MM.1S (cell line): ENCODE results near the gene LRRC23.

Experiments used
- DNase-seq: peaks from one replicate; pipeline ENCODE4 v3.0.0-alpha.2; 2015
- H2AFZ ChIP-seq: fragments of 300-600 bp; sonication (generic); 2 replicates; pipeline ENCODE4 v1.6.0; 2016; ENCODE audit warnings: antibody characterized with exemption, low read length
- H3F3A ChIP-seq: fragments of 300-600 bp; sonication (generic); 2 replicates; pipeline ENCODE4 v1.6.1; 2016; ENCODE audit warnings: mild to moderate bottlenecking, antibody characterized with exemption, low read length, moderate library complexity, mixed read lengths; ENCODE audit not compliant: insufficient read depth
- H3K27ac ChIP-seq: fragments of 300-600 bp; sonication (generic); 2 replicates; pipeline ENCODE4 v1.5.1; 2016; ENCODE audit warnings: mild to moderate bottlenecking, low read length
- H3K27me3 ChIP-seq: fragments of 300-600 bp; sonication (generic); replicated peaks from 2 replicates; pipeline ENCODE4 v1.6.0; 2016; ENCODE audit warnings: low read length; ENCODE audit not compliant: insufficient read depth
- H3K36me3 ChIP-seq: fragments of 300-600 bp; sonication (generic); replicated peaks from 2 replicates; pipeline ENCODE4 v1.6.1; 2016; ENCODE audit warnings: mild to moderate bottlenecking, low read length, mixed read lengths; ENCODE audit not compliant: insufficient read depth
- H3K4me1 ChIP-seq: fragments of 300-600 bp; sonication (generic); 2 replicates; pipeline ENCODE4 v1.6.1; 2016; ENCODE audit warnings: low read length, mixed read lengths
- H3K4me2 ChIP-seq: fragments of 300-600 bp; sonication (generic); 2 replicates; pipeline ENCODE4 v1.6.0; 2016; ENCODE audit warnings: low read depth, low read length
- H3K4me3 ChIP-seq: fragments of 300-600 bp; sonication (generic); 2 replicates; pipeline ENCODE4 v1.5.1; 2016; ENCODE audit warnings: low read length, mixed read lengths
- H3K79me2 ChIP-seq: fragments of 300-600 bp; sonication (generic); 2 replicates; pipeline ENCODE4 v1.6.1; 2016; ENCODE audit warnings: mixed run types, low read length, mixed read lengths
- H3K9ac ChIP-seq: fragments of 300-600 bp; sonication (generic); 2 replicates; pipeline ENCODE4 v1.6.1; 2016; ENCODE audit warnings: low read length, mixed read lengths
- H3K9me2 ChIP-seq: fragments of 300-600 bp; sonication (generic); replicated peaks from 2 replicates; pipeline ENCODE4 v1.6.1; 2016; ENCODE audit warnings: mild to moderate bottlenecking, low read length, mixed read lengths; ENCODE audit not compliant: insufficient read depth
- H3K9me3 ChIP-seq: fragments of 300-600 bp; sonication (generic); replicated peaks from 2 replicates; pipeline ENCODE4 v1.6.1; 2016; ENCODE audit warnings: mild to moderate bottlenecking, low read length, mixed read lengths; ENCODE audit not compliant: insufficient read depth
- H4K20me1 ChIP-seq: fragments of 300-600 bp; sonication (generic); 2 replicates; pipeline ENCODE4 v1.6.1; 2016; ENCODE audit warnings: mild to moderate bottlenecking, low read length, moderate library complexity, mixed read lengths; ENCODE audit not compliant: insufficient read depth
- EZH2 ChIP-seq: fragments of 300-600 bp; sonication (generic); optimal IDR thresholded peaks from 2 replicates; pipeline ENCODE3; 2017; ENCODE audit warnings: low read depth, mild to moderate bottlenecking, antibody characterized with exemption, low read length, mixed read lengths
- EZH2phosphoT487 ChIP-seq: fragments of 300-600 bp; sonication (generic); IDR thresholded peaks from 2 replicates; pipeline ENCODE4 v1.6.1; 2018; ENCODE audit warnings: antibody characterized with exemption, low read length
- TF ChIP-seq, protein P1 (sequence below): fragments of 300-600 bp; sonication (generic); IDR thresholded peaks from 2 replicates; pipeline ENCODE4 v1.5.1; 2016; ENCODE audit warnings: antibody characterized with exemption, low read length, mixed read lengths

The LRRC23 gene

DNA sequence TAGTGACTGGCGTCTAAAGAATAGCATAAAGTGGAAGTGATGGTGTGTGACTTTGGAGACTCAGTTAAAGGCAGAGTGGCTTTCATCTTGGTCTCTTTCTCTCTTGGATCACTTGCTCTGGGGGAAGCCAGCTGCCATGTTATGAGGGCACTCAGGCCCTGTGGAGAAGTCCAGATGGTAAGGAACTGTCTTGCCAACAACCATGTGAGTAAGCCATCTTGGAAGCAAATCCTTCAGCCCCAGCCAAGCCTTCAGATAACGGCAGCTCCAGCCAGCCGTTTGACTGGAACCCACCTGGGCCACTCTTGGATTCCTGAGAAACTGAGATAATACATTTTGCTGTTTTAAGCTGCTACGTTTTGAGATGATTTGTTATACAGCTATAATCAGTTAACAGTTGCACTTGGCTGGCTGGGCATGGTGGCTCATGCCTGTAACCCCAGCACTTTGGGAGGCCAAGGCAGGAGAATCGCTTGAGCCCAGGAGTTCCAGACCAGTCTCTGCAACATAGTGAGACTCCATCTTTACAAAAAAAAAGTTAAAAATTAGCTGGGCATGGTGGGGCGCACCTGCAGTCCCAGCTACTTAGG lies 7.7 kb upstream of the LRRC23 start:
- Histone ChIP-seq H4K20me1 (no peaks in the 10 kb centered on the region), H3K9ac (no peak overlapping the region), H3K4me1 (0 out of 2 replicates have a peak, but pooled peaks cover under 1% of the 10 kb centered on the region), H3K4me3 (no peak overlapping the region), H3F3A (no peaks in the 10 kb centered on the region), H2AFZ (no peak overlapping the region), H3K27me3 (no peaks in the 10 kb centered on the region), H3K9me3 (no peaks in the 10 kb centered on the region), H3K27ac (no peak overlapping the region), H3K79me2 (no peaks in the 10 kb centered on the region), H3K9me2 (no peaks in the 10 kb centered on the region), H3K36me3 (no peaks in the 10 kb centered on the region), H3K4me2 (no peak overlapping the region)
- DNase-seq = no peak
- TF ChIP-seq EZH2phosphoT487 (no peak), EZH2 (no peak)
- TF ChIP-seq, protein P1, sequence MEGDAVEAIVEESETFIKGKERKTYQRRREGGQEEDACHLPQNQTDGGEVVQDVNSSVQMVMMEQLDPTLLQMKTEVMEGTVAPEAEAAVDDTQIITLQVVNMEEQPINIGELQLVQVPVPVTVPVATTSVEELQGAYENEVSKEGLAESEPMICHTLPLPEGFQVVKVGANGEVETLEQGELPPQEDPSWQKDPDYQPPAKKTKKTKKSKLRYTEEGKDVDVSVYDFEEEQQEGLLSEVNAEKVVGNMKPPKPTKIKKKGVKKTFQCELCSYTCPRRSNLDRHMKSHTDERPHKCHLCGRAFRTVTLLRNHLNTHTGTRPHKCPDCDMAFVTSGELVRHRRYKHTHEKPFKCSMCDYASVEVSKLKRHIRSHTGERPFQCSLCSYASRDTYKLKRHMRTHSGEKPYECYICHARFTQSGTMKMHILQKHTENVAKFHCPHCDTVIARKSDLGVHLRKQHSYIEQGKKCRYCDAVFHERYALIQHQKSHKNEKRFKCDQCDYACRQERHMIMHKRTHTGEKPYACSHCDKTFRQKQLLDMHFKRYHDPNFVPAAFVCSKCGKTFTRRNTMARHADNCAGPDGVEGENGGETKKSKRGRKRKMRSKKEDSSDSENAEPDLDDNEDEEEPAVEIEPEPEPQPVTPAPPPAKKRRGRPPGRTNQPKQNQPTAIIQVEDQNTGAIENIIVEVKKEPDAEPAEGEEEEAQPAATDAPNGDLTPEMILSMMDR = no peak

DNA sequence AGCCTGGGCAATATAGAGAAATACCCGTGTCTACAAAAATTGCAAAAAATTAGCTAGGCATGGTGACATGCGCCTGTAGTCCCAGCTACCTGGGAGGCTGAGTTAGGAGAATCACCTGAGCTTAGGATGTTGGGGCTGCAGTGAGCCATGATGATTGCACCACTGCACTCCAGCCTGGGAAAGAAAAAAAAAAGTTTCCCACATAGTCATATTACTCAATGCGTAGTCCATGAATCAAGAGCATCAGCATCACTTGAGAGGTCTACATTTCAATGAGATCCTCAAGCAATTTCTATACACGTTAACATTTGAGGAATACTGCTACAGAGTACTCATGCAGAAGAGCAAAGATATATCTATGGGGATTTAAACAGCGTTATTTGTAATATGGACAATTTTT lies 5.2 kb upstream of the LRRC23 start:
- H3F3A ChIP-seq = no peaks in the 10 kb centered on the region
- H3K9ac ChIP-seq = no peak overlapping the region
- peaks cover 10% of the 10 kb centered on the region for H3K4me1 ChIP-seq
- no peak for DNase-seq
- H3K27ac ChIP-seq = no peak overlapping the region
- TF ChIP-seq EZH2phosphoT487 (no peak), EZH2 (no peak)
- TF ChIP-seq, protein P1 = no peak
- H3K9me3 ChIP-seq = no peaks in the 10 kb centered on the region
- no peaks in the 10 kb centered on the region for H3K36me3 ChIP-seq
- H3K79me2 ChIP-seq = no peaks in the 10 kb centered on the region
- no peak overlapping the region for H3K4me2 ChIP-seq
- H3K4me3 ChIP-seq = no peak overlapping the region
- no peaks in the 10 kb centered on the region for H3K9me2 ChIP-seq
- no peak overlapping the region for H2AFZ ChIP-seq
- no peaks in the 10 kb centered on the region for H3K27me3 ChIP-seq
- no peaks in the 10 kb centered on the region for H4K20me1 ChIP-seq

DNA sequence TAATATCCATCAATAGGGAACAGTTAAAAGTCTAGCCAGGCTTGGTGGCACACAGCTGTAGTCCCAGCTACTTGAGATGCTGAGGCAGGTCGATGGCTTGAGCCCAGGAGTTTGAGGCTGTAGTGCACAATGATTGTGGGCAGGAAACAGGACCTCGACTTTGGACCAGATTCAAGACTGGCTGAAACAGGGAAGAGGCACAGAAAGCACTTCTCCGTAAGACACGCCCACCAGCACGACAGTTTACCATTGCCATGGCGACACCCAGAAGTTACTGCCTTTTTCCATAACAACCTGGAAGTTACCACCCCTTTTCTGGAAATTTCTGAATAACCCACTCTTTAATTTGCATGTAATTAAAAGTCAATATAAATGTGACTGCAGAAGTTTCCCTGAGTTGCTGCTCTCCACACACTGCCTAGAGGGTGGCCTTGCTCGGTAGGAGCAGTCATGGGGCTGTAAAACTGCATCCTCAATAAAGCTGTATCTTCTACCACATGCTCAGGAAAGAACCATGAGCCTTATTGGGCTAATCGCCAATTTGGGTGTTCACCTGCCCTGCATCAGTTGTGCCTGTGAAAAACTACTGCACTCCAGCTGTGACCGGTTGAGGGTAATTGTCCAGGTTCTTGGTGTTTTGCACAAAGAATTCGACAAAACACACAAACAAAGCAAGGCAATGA lies 4.6 kb upstream of the LRRC23 start:
- no peak overlapping the region for H3K4me2 ChIP-seq
- no peak for DNase-seq
- no peaks in the 10 kb centered on the region for H3F3A ChIP-seq
- peaks cover 11% of the 10 kb centered on the region for H3K4me1 ChIP-seq
- no peaks in the 10 kb centered on the region for H3K79me2 ChIP-seq
- no peaks in the 10 kb centered on the region for H3K36me3 ChIP-seq
- TF ChIP-seq EZH2 = no peak
- TF ChIP-seq EZH2phosphoT487 = no peak
- TF ChIP-seq, protein P1 = no peak
- H3K9me3 ChIP-seq = no peaks in the 10 kb centered on the region
- H3K9me2 ChIP-seq = no peaks in the 10 kb centered on the region
- no peak overlapping the region for H2AFZ ChIP-seq
- no peaks in the 10 kb centered on the region for H4K20me1 ChIP-seq
- no peaks in the 10 kb centered on the region for H3K27me3 ChIP-seq
- H3K27ac ChIP-seq = no peak overlapping the region
- no peak overlapping the region for H3K9ac ChIP-seq
- H3K4me3 ChIP-seq = no peak overlapping the region
